ENCODE measurements around the gene PDSS1.

Gene PDSS1

DNA sequence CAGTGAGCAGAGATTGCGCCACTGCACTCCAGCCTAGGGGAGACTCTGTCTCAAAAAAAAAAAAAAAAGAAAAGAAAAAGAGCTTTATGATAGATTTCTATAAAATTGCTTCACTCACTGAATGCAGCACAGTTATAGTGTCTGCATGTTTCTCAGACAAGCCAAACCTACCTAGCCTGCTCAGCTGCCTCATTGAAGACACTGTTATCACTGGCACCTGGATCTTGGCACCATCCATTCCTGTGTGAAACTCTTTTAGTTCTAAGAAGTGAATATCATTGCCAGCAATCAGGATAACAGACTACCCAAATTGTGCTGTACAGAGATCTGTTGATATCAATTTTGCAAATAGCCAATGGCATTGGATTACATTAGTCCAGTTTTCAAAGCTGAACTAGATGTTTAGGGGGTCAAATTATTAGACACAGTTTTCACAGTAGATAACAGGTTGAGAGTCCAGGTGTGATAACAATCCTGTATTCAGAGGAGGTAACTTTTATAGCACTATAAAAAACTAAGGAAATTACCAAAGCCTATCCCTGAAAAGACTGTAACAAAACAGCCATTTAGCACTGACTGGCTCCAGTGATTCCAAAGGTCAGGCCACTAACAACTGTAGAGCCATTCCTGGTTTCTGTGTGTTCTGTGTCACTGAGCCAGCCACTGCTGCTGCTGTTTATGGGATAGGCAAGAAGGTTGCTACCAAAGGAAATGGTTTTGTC, 17.1 kb downstream of the PDSS1 start:
- Histone ChIP-seq H3K27me3 (no peaks in the 10 kb centered on the region), H3K36me3 (peaks cover 7% of the 10 kb centered on the region), H3K27ac (no peak overlapping the region), H3K4me1 (ENCODE audit: control insufficient read depth in 1 of 2, insufficient read depth in 1 of 2, low read depth in 1 of 2, low read length in 1 of 2) (no peaks in the 10 kb centered on the region), H3K4me3 (ENCODE audit: low read depth in 1 of 2, low read length in 1 of 2) (no peak overlapping the region), H3K9me3 (no peaks in the 10 kb centered on the region)
- TF ChIP-seq, protein P1, sequence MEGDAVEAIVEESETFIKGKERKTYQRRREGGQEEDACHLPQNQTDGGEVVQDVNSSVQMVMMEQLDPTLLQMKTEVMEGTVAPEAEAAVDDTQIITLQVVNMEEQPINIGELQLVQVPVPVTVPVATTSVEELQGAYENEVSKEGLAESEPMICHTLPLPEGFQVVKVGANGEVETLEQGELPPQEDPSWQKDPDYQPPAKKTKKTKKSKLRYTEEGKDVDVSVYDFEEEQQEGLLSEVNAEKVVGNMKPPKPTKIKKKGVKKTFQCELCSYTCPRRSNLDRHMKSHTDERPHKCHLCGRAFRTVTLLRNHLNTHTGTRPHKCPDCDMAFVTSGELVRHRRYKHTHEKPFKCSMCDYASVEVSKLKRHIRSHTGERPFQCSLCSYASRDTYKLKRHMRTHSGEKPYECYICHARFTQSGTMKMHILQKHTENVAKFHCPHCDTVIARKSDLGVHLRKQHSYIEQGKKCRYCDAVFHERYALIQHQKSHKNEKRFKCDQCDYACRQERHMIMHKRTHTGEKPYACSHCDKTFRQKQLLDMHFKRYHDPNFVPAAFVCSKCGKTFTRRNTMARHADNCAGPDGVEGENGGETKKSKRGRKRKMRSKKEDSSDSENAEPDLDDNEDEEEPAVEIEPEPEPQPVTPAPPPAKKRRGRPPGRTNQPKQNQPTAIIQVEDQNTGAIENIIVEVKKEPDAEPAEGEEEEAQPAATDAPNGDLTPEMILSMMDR (IDR thresholded peaks at IDR 0.05) = no peak

DNA sequence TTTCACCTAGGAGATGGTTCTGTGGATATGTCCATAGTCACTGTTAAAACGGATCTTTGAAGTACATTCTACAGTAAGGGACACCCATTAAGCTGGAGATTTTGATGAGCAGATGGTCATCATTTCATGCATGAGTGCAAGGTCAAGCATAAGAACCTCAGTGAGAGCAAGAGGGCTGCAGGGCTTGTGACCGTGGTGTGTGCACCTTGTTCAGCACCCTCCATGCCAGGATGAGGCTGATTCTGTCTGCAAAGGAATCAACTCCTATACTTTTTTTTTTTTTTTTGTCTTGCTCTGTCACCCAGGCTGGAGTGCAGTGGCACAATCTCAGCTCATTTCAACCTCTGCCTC, 17.6 kb downstream of the PDSS1 start:
- TF ChIP-seq, protein P1 (IDR thresholded peaks at IDR 0.05) = no peak
- Histone ChIP-seq H3K4me1 (ENCODE audit: control insufficient read depth in 1 of 2, insufficient read depth in 1 of 2, low read depth in 1 of 2, low read length in 1 of 2) (no peaks in the 10 kb centered on the region), H3K27ac (no peak overlapping the region), H3K36me3 (peaks cover 7% of the 10 kb centered on the region), H3K27me3 (no peaks in the 10 kb centered on the region), H3K9me3 (no peaks in the 10 kb centered on the region), H3K4me3 (ENCODE audit: low read depth in 1 of 2, low read length in 1 of 2) (no peak overlapping the region)

- H3K4me3 ChIP-seq (ENCODE audit: low read depth in 1 of 2, low read length in 1 of 2) = no peak overlapping the region
- H3K27me3 ChIP-seq = no peaks in the 10 kb centered on the region
- TF ChIP-seq, protein P1 (IDR thresholded peaks at IDR 0.05) = no peak
- no peaks in the 10 kb centered on the region for H3K4me1 ChIP-seq (ENCODE audit: control insufficient read depth in 1 of 2, insufficient read depth in 1 of 2, low read depth in 1 of 2, low read length in 1 of 2)
- no peak overlapping the region for H3K27ac ChIP-seq
- H3K36me3 ChIP-seq = peaks cover 12% of the 10 kb centered on the region
- no peaks in the 10 kb centered on the region for H3K9me3 ChIP-seq
These were observed 20.0 kb downstream of the PDSS1 start for GRCh38 chr10:26717476-26717875.

DNA sequence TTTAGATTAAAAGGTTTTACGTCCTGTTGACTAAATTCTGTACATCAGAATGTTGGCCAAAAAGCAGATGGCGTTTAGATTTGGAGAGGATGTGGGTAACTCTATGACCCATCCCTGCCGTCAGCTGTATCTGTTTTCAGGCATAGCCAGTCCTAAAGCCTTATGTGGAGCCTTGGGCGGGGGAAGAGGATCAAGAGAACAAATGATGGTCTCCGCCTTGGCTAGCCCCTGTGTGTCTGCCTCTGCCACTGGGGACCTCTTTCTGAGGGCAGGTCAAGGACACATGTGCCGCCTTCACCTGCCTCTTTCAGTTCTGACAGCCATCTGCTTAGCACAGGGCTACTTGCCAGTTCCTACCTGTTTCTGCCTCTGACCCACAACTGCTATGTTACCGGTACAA, 24.1 kb downstream of the PDSS1 start:
- H3K4me3 ChIP-seq (ENCODE audit: low read depth in 1 of 2, low read length in 1 of 2) = no peak overlapping the region
- peaks cover 23% of the 10 kb centered on the region for H3K36me3 ChIP-seq
- no peaks in the 10 kb centered on the region for H3K27me3 ChIP-seq

DNA sequence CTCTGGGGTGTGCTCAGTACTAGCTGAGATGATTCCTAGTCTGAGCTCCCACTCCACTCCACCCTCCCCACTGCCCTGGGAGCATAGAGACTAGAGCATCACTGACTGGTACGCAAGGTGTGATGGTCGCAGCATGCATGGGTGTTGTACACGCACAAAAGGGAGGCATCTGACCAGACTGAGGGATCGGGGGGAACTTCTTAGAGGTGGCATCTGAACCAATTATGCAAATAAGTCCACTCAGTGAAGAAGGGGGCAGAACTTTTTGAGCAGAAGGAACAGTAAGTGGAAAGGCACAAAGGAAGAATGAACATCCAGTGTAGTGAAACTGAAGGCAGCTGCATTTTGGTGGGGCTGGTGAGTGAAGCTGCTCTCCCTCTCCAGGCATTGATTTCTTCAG, 25.5 kb downstream of the PDSS1 start:
- H3K27me3 ChIP-seq = no peaks in the 10 kb centered on the region
- peaks cover 20% of the 10 kb centered on the region for H3K36me3 ChIP-seq
- no peak overlapping the region for H3K27ac ChIP-seq
- no peaks in the 10 kb centered on the region for H3K9me3 ChIP-seq
- TF ChIP-seq, protein P1 (IDR thresholded peaks at IDR 0.05) = no peak
- peaks cover 0 to 3% of the 10 kb centered on the region in 2 experiments for H3K4me1 ChIP-seq (ENCODE audit: control insufficient read depth in 1 of 2, insufficient read depth in 1 of 2, low read depth in 1 of 2, low read length in 1 of 2)
- H3K4me3 ChIP-seq (ENCODE audit: low read depth in 1 of 2, low read length in 1 of 2) = no peak overlapping the region

More for the DNA sequence above, 24.1 kb downstream of the PDSS1 start:
- no peak overlapping the region for H3K27ac ChIP-seq
- no peaks in the 10 kb centered on the region for H3K9me3 ChIP-seq
- H3K4me1 ChIP-seq (ENCODE audit: control insufficient read depth in 1 of 2, insufficient read depth in 1 of 2, low read depth in 1 of 2, low read length in 1 of 2) = peaks cover 0 to 3% of the 10 kb centered on the region in 2 experiments
- TF ChIP-seq, protein P1 (IDR thresholded peaks at IDR 0.05) = no peak

All from neutrophil (primary cell).